ENCODE results near the gene MAP3K10.

GRCh38 chr19:40149501-40149900 is 41.7 kb upstream of the MAP3K10 start:
- TF ChIP-seq CTCF (conservative IDR thresholded peaks at IDR 0.05; ENCODE audit: low read depth, low read length) = no peak
- TF ChIP-seq EZH2 (IDR thresholded peaks at IDR 0.05; ENCODE audit: low read length, unreplicated experiment) = no peak
